H1 (cell line): Measurements from ENCODE around the gene MYRIP. TPM values are rescaled to one million over a fixed set of nuclear protein-coding genes. Genes with fewer than 3 reads are reported as not detected.

ENCODE experiments used
- BACH1 ChIP-seq: IDR thresholded peaks from 2 replicates; pipeline ENCODE4 v1.6.1; 2012; ENCODE audit warnings: low read length, improper control_type of control experiment
- SAP30 ChIP-seq: fragments of 300-600 bp; sonication (generic); IDR thresholded peaks from 2 replicates; pipeline ENCODE4 v1.7.1; 2012; ENCODE audit warnings: low read length, moderate library complexity, mild to moderate bottlenecking, inconsistent platforms; ENCODE audit not compliant: insufficient read depth, insufficient replicate concordance
- SIN3A ChIP-seq, 2 experiments: IDR thresholded peaks in 1 of 2; conservative IDR thresholded peaks in 1 of 2; 2 replicates each; pipeline ENCODE4 v1.6.1; 2011 to 2012; ENCODE audit warnings: low read length in 2 of 2, improper control_type of control experiment in 1 of 2, low read depth in 1 of 2, mild to moderate bottlenecking in 1 of 2
- SP1 ChIP-seq: IDR thresholded peaks from 2 replicates; pipeline ENCODE4 v1.6.1; 2011; ENCODE audit warnings: low read depth, low read length
- polyA plus RNA-seq, 7 experiments: library from polyadenylated mRNA; depleted of rRNA in 3 of 7; stranded (reverse) in 5 of 7; unstranded in 2 of 7; fragments of >200 nt in 5 of 7; fragments of 200-250 nt in 2 of 7; gene quantifications; 1 replicate in 5 of 7; 2 replicates in 1 of 7; 4 replicates in 1 of 7; pipeline versions ENCODE4 v1.2.1 to v1.2.3, GENCODE V29; 2011 to 2013; ENCODE audit warnings: missing spikeins in 2 of 7, mixed read lengths in 2 of 7
- total RNA-seq: library from RNA; stranded (reverse); fragmentation: NEBNext Ultra II Directional; extraction: Animal tissue kit (Norgen Biotek cat#: 25700); gene quantifications from 2 replicates; pipeline ENCODE4 v1.2.1, GENCODE V29; 2021

Gene MYRIP
- total and polyA plus RNA-seq, 2 of the 8 experiments (the other 6 are each of a cell fraction or from before 2014, with no cell fraction given): 0.54 to 4.3 TPM

GRCh38 chr3:39980058-39980457 is 170.6 kb downstream of the MYRIP start (continued):
- no peak for TF ChIP-seq SIN3A (conservative IDR thresholded peaks at IDR 0.05 in 1 of 2, IDR thresholded peaks at IDR 0.05 in 1 of 2; ENCODE audit: low read depth in 1 of 2, low read length in 2 of 2)
- no peak for TF ChIP-seq SAP30
- no peak for TF ChIP-seq BACH1
- TF ChIP-seq SP1: no peak
- TF ChIP-seq, all 59 proteins: peak for 0
